HepG2 (cell line): ENCODE measurements around the gene AXIN1. TPM values are rescaled to one million over a fixed set of nuclear protein-coding genes. Genes with fewer than 3 reads are reported as not detected.

ENCODE experiments used
- ATAC-seq: fragments of 200-7000 bp; cut with Tn5 transposase; 3 replicates; pipeline ENCODE4 v1.9.1; 2020; ENCODE audit warnings: mild to moderate bottlenecking, moderate library complexity
- BruUV-seq: library from RNA; stranded (reverse); fragments of 400-500 nt; replicated peaks from 2 replicates; lab custom pipeline; 2021; lab: Mats Ljungman, UMichigan
- CTCF ChIA-PET: fragments of 300-600 bp; formaldehyde crosslinking; extraction: SDS; loops from one replicate; lab custom pipeline; 2021; ENCODE audit warnings: low total read pairs, inconsistent platforms, low intra/inter-chr PET ratio; lab: Yijun Ruan, JAX
- POLR2A ChIA-PET: fragments of 350-600 bp; sonication (Branson Sonifier 250); formaldehyde crosslinking; loops from one replicate; lab custom pipeline; 2020; ENCODE audit warnings: antibody characterized with exemption, inconsistent platforms; lab: Yijun Ruan, JAX
- DNase-seq: peaks from one replicate; pipeline ENCODE4 v3.0.0-alpha.2; 2015; ENCODE audit warnings: low spot score
- FAIRE-seq: peaks from 3 replicates; lab custom pipeline; 2011; peaks lifted over from hg19 to GRCh38; lab: Jason Lieb, UNC
- H2AFZ ChIP-seq: one replicate; pipeline ENCODE4 v1.6.1; 2011; ENCODE audit warnings: low read length, inconsistent platforms
- H3K27ac ChIP-seq: fragments of 300-600 bp; 3 replicates; pipeline ENCODE4 v1.8.0; 2011; ENCODE audit warnings: mixed run types, mild to moderate bottlenecking, mixed read lengths, low read length, inconsistent platforms; ENCODE audit not compliant: insufficient read depth; ENCODE audit errors: extremely low read length
- H3K27me3 ChIP-seq, 2 experiments: fragments of 200-600 bp in 1 of 2; 2 replicates in 1 of 2; 3 replicates in 1 of 2; pipeline versions ENCODE4 v1.6.0 to v1.8.0; 2011; ENCODE audit warnings: low read length in 2 of 2, mild to moderate bottlenecking in 2 of 2, moderate library complexity in 2 of 2, inconsistent platforms in 1 of 2; ENCODE audit not compliant: insufficient read depth in 2 of 2, control insufficient read depth in 1 of 2
- H3K36me3 ChIP-seq, 2 experiments: fragments of 200-600 bp in 1 of 2; replicated peaks in 1 of 2; 2 replicates in 1 of 2; 3 replicates in 1 of 2; pipeline versions ENCODE4 v1.5.1 to v1.8.0; 2011; ENCODE audit warnings: low read length in 2 of 2, inconsistent platforms in 1 of 2; ENCODE audit not compliant: insufficient read depth in 2 of 2, control insufficient read depth in 1 of 2
- H3K4me1 ChIP-seq: 2 replicates; pipeline ENCODE4 v1.5.1; 2012; ENCODE audit warnings: low read length, inconsistent platforms; ENCODE audit not compliant: insufficient read depth
- H3K4me2 ChIP-seq: 2 replicates; pipeline ENCODE4 v1.6.0; 2011; ENCODE audit warnings: low read depth, low read length, inconsistent platforms
- H3K4me3 ChIP-seq, 3 experiments: fragments of 200-600 bp in 1 of 3; sonication (generic), shearing (Covaris generic) in 1 of 3; replicated peaks in 1 of 3; 2 replicates each; pipeline ENCODE4 v1.5.1; 2011 to 2016; ENCODE audit warnings: low read length in 3 of 3, inconsistent platforms in 2 of 3, low read depth in 2 of 3, mild to moderate bottlenecking in 2 of 3, control low read depth in 1 of 3, mixed read lengths in 1 of 3; ENCODE audit not compliant: insufficient read depth in 1 of 3
- H3K79me2 ChIP-seq: one replicate; pipeline ENCODE4 v1.6.1; 2011; ENCODE audit warnings: low read length, inconsistent platforms; ENCODE audit not compliant: insufficient read depth
- H3K9ac ChIP-seq: 2 replicates; pipeline ENCODE4 v1.6.0; 2011; ENCODE audit warnings: mild to moderate bottlenecking, low read depth, low read length, inconsistent platforms; ENCODE audit not compliant: insufficient read depth
- H3K9me3 ChIP-seq: 2 replicates; pipeline ENCODE4 v1.5.1; 2012; ENCODE audit warnings: mild to moderate bottlenecking, low read length
- H4K20me1 ChIP-seq: 2 replicates; pipeline ENCODE4 v1.6.0; 2011; ENCODE audit warnings: inconsistent platforms, mild to moderate bottlenecking, low read length, moderate library complexity; ENCODE audit not compliant: insufficient read depth
- KDM3A ChIP-seq: IDR thresholded peaks from 2 replicates; pipeline ENCODE4 v1.6.1; 2018; ENCODE audit warnings: low read depth, missing compliant biosample characterization
- NCOA1 ChIP-seq: sonication (generic); formaldehyde crosslinking; IDR thresholded peaks from 2 replicates; pipeline ENCODE4 v1.9.0; 2021; ENCODE audit warnings: missing genetic modification reagents
- SUZ12 ChIP-seq: fragments of 150-350 bp; IDR thresholded peaks from 2 replicates; pipeline ENCODE4 v1.6.1; 2014; ENCODE audit warnings: low read depth, low read length
- ZFP41 ChIP-seq: sonication (generic); formaldehyde crosslinking; IDR thresholded peaks from 2 replicates; pipeline ENCODE4 v1.4.0; 2020; ENCODE audit warnings: mild to moderate bottlenecking, missing genetic modification reagents, borderline replicate concordance
- ZKSCAN5 ChIP-seq: sonication (generic); formaldehyde crosslinking; IDR thresholded peaks from 2 replicates; pipeline ENCODE4 v1.5.1; 2020; ENCODE audit warnings: mild to moderate bottlenecking, missing genetic modification reagents
- ZNF3 ChIP-seq: IDR thresholded peaks from 2 replicates; pipeline ENCODE4 v1.7.0; 2017; ENCODE audit warnings: inconsistent platforms
- ZNF510 ChIP-seq: sonication (generic); formaldehyde crosslinking; IDR thresholded peaks from 2 replicates; pipeline ENCODE4 v1.4.0; 2020; ENCODE audit warnings: low read depth, mild to moderate bottlenecking, missing genetic modification reagents
- ZNF775 ChIP-seq: sonication (generic); formaldehyde crosslinking; IDR thresholded peaks from 2 replicates; pipeline ENCODE4 v1.4.0; 2020; ENCODE audit warnings: missing genetic modification reagents, mild to moderate bottlenecking, moderate library complexity, borderline replicate concordance
- WGBS: methylation state at CpG from one replicate; pipeline ENCODE4 v1.1.6; 2017; ENCODE audit warnings: low lambda C conversion rate; 5-methylcytosine and 5-hydroxymethylcytosine counted together
- in situ Hi-C: cut with HindIII; loops from 2 replicates; pipeline ENCODE4 v1.10.0; 2017; ENCODE audit warnings: low pct_unique_long_range_greater_than_20kb; ENCODE audit not compliant: extremely low pct_ligation_motif_present
- intact Hi-C: fragments of 100-400 bp; cut with micrococcal nuclease; formaldehyde crosslinking; loops from one replicate; pipeline ENCODE4 v1.10.0; 2022; ENCODE audit not compliant: unreplicated experiment
- polyA plus RNA-seq, 8 experiments: library from polyadenylated mRNA; depleted of rRNA in 3 of 8; stranded (reverse) in 7 of 8; unstranded in 1 of 8; fragments of >200 nt; fragmentation: Illumina TruSeq in 4 of 8; extraction: Trizol in 4 of 8; gene quantifications; 2 replicates each; pipeline versions ENCODE4 v1.2.1 to v1.2.3, GENCODE V29; 2011 to 2016; ENCODE audit warnings: low read depth in 4 of 8, missing spikeins in 1 of 8, mixed read lengths in 1 of 8; ENCODE audit not compliant: insufficient read depth in 1 of 8
- total RNA-seq, 5 experiments: library from RNA; depleted of rRNA; stranded (reverse); fragments of >200 nt; fragmentation: Illumina TruSeq; extraction: Trizol; gene quantifications; 2 replicates each; pipeline ENCODE4 v1.2.3, GENCODE V29; 2016; ENCODE audit warnings: low read depth in 1 of 5
- TF ChIP-seq, protein P1 (sequence below): sonication (generic); formaldehyde crosslinking; IDR thresholded peaks from 2 replicates; pipeline ENCODE4 v1.9.0; 2021; ENCODE audit warnings: missing genetic modification reagents, mild to moderate bottlenecking, borderline replicate concordance
- TF ChIP-seq, protein P2 (sequence below): sonication (generic); formaldehyde crosslinking; IDR thresholded peaks from 2 replicates; pipeline ENCODE4 v1.8.1; 2022; ENCODE audit warnings: low read depth, mild to moderate bottlenecking, missing genetic modification reagents
- TF ChIP-seq, protein P3 (sequence below): sonication (generic); formaldehyde crosslinking; IDR thresholded peaks from 2 replicates; pipeline ENCODE4 v1.4.0; 2020; ENCODE audit warnings: missing genetic modification reagents

The AXIN1 gene
- total and polyA plus RNA-seq, 2 of the 13 experiments (the other 11 are each of a cell fraction or from before 2014, with no cell fraction given): 24.0 to 26.0 TPM

DNA sequence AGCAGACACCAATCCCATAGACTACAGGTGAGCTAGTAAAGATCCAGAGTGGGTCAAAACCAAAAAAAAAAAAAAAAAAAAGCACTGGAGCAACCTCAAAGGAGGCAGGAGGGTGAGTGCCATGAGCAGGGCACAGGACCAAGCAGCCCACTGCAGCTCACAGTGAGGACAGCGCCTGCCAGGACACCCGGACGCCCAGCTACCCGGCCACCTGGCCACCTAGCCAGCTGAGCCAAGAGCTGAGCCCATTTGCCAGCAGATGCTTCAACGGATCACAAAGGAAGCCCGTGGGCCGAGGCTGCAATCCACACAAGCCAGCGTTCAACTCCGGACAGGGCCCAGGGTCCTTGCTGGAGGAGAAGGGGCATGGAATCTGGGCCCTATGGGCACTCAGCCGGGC is 15.1 kb downstream of the AXIN1 start (continued):
- TF ChIP-seq, protein P1, sequence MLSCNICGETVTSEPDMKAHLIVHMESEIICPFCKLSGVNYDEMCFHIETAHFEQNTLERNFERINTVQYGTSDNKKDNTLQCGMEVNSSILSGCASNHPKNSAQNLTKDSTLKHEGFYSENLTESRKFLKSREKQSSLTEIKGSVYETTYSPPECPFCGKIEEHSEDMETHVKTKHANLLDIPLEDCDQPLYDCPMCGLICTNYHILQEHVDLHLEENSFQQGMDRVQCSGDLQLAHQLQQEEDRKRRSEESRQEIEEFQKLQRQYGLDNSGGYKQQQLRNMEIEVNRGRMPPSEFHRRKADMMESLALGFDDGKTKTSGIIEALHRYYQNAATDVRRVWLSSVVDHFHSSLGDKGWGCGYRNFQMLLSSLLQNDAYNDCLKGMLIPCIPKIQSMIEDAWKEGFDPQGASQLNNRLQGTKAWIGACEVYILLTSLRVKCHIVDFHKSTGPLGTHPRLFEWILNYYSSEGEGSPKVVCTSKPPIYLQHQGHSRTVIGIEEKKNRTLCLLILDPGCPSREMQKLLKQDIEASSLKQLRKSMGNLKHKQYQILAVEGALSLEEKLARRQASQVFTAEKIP (CRISPR knock-in tag): no peak

DNA sequence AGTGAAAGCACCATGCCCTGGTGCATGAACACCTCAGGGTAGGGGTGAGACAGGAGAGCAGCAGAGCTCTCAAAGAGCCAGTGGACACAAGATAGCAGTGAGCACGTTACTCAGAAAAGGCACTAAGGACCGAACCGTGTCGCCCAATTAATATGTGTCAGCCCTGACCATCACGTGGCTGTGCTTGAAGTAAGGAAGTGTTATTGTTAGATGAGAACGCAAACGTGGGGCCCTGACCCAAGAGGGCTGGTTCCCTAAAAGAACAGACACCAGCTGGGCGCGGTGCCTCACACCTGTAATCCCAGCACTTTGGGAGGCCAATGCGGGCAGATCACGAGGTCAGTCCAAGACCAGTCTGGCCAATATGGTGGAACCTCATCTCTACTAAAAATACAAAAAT is 16.3 kb downstream of the AXIN1 start:
- ChIA-PET POLR2A (no interaction called here), CTCF (no interaction called here)
- BruUV-seq: no TSS peak
- no peak for FAIRE-seq
- Histone ChIP-seq H3K79me2 (peaks cover 90% of the 10 kb centered on the region), H3K36me3 (peaks cover 0 to 2% of the 10 kb centered on the region in 2 experiments; a peak in 1 of 5 replicates), H3K4me3 (no peak overlapping the region), H4K20me1 (peaks cover 35% of the 10 kb centered on the region), H2AFZ (no peak overlapping the region), H3K27me3 (no peaks in the 10 kb centered on the region), H3K9ac (no peak overlapping the region), H3K4me2 (no peak overlapping the region), H3K27ac (no peak overlapping the region), H3K4me1 (peaks cover 87% of the 10 kb centered on the region), H3K9me3 (no peaks in the 10 kb centered on the region)
- 97% methylated on average over 10 of the region's 11 CpGs for WGBS
- intact Hi-C loops: no loop called here
- no peak for ATAC-seq
- in situ Hi-C loops: no loop called here
- DNase-seq: no peak
- TF ChIP-seq KDM3A: no peak
- TF ChIP-seq ZFP41 (CRISPR knock-in tag): no peak
- TF ChIP-seq, protein P2, sequence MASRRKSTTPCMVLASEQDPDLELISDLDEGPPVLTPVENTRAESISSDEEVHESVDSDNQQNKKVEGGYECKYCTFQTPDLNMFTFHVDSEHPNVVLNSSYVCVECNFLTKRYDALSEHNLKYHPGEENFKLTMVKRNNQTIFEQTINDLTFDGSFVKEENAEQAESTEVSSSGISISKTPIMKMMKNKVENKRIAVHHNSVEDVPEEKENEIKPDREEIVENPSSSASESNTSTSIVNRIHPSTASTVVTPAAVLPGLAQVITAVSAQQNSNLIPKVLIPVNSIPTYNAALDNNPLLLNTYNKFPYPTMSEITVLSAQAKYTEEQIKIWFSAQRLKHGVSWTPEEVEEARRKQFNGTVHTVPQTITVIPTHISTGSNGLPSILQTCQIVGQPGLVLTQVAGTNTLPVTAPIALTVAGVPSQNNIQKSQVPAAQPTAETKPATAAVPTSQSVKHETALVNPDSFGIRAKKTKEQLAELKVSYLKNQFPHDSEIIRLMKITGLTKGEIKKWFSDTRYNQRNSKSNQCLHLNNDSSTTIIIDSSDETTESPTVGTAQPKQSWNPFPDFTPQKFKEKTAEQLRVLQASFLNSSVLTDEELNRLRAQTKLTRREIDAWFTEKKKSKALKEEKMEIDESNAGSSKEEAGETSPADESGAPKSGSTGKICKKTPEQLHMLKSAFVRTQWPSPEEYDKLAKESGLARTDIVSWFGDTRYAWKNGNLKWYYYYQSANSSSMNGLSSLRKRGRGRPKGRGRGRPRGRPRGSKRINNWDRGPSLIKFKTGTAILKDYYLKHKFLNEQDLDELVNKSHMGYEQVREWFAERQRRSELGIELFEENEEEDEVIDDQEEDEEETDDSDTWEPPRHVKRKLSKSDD (CRISPR knock-in tag): no peak
- TF ChIP-seq ZNF3 (CRISPR knock-in tag): no peak
- TF ChIP-seq SUZ12: no peak
- TF ChIP-seq ZNF510: no peak
- TF ChIP-seq NCOA1 (CRISPR knock-in tag): no peak
- TF ChIP-seq ZNF775 (CRISPR knock-in tag): no peak
- TF ChIP-seq ZKSCAN5 (CRISPR knock-in tag): no peak
- TF ChIP-seq, protein P3, sequence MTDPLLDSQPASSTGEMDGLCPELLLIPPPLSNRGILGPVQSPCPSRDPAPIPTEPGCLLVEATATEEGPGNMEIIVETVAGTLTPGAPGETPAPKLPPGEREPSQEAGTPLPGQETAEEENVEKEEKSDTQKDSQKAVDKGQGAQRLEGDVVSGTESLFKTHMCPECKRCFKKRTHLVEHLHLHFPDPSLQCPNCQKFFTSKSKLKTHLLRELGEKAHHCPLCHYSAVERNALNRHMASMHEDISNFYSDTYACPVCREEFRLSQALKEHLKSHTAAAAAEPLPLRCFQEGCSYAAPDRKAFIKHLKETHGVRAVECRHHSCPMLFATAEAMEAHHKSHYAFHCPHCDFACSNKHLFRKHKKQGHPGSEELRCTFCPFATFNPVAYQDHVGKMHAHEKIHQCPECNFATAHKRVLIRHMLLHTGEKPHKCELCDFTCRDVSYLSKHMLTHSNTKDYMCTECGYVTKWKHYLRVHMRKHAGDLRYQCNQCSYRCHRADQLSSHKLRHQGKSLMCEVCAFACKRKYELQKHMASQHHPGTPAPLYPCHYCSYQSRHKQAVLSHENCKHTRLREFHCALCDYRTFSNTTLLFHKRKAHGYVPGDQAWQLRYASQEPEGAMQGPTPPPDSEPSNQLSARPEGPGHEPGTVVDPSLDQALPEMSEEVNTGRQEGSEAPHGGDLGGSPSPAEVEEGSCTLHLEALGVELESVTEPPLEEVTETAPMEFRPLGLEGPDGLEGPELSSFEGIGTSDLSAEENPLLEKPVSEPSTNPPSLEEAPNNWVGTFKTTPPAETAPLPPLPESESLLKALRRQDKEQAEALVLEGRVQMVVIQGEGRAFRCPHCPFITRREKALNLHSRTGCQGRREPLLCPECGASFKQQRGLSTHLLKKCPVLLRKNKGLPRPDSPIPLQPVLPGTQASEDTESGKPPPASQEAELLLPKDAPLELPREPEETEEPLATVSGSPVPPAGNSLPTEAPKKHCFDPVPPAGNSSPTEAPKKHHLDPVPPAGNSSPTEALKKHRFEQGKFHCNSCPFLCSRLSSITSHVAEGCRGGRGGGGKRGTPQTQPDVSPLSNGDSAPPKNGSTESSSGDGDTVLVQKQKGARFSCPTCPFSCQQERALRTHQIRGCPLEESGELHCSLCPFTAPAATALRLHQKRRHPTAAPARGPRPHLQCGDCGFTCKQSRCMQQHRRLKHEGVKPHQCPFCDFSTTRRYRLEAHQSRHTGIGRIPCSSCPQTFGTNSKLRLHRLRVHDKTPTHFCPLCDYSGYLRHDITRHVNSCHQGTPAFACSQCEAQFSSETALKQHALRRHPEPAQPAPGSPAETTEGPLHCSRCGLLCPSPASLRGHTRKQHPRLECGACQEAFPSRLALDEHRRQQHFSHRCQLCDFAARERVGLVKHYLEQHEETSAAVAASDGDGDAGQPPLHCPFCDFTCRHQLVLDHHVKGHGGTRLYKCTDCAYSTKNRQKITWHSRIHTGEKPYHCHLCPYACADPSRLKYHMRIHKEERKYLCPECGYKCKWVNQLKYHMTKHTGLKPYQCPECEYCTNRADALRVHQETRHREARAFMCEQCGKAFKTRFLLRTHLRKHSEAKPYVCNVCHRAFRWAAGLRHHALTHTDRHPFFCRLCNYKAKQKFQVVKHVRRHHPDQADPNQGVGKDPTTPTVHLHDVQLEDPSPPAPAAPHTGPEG (CRISPR knock-in tag): no peak
